OCI-LY3 (cell line): ENCODE measurements around the gene FRMD3.

ENCODE experiments used
- H2AFZ ChIP-seq: fragments of 200-600, 300-600 bp; shearing (Covaris generic); 2 replicates; pipeline ENCODE4 v1.6.0; 2014; ENCODE audit warnings: antibody characterized with exemption, low read depth, low read length
- H3K27ac ChIP-seq: fragments of 200-600, 300-600 bp; sonication (generic); 2 replicates; pipeline ENCODE4 v1.5.1; 2014; ENCODE audit warnings: mild to moderate bottlenecking, low read length, moderate library complexity, mixed read lengths
- H3K27me3 ChIP-seq: fragments of 200-600, 300-600 bp; sonication (generic); 2 replicates; pipeline ENCODE4 v1.6.1; 2014; ENCODE audit warnings: low read depth, low read length, mixed read lengths
- H3K36me3 ChIP-seq: fragments of 200-600, 300-600 bp; sonication (generic); replicated peaks from 2 replicates; pipeline ENCODE3; 2014; ENCODE audit warnings: low read depth, low read length, mixed read lengths
- H3K4me1 ChIP-seq: fragments of 300-600, 200-600 bp; sonication (generic); 2 replicates; pipeline ENCODE4 v1.6.1; 2014; ENCODE audit warnings: low read length, mixed read lengths
- H3K4me2 ChIP-seq: fragments of 200-600, 300-600 bp; sonication (generic); 2 replicates; pipeline ENCODE4 v1.6.1; 2014; ENCODE audit warnings: low read length, mixed read lengths
- H3K4me3 ChIP-seq: fragments of 300-600, 200-600 bp; sonication (generic); 2 replicates; pipeline ENCODE4 v1.5.1; 2014; ENCODE audit warnings: antibody characterized with exemption, mild to moderate bottlenecking, low read length, moderate library complexity
- H3K79me2 ChIP-seq: fragments of 300-600, 200-600 bp; shearing (Covaris generic); 2 replicates; pipeline ENCODE4 v1.6.1; 2014; ENCODE audit warnings: mild to moderate bottlenecking, low read length, mixed read lengths
- H3K9ac ChIP-seq: fragments of 300-600, 200-600 bp; shearing (Covaris generic); 2 replicates; pipeline ENCODE4 v1.6.0; 2014; ENCODE audit warnings: mild to moderate bottlenecking, low read length, moderate library complexity
- H3K9me3 ChIP-seq: fragments of 200-600, 300-600 bp; shearing (Covaris generic); 2 replicates; pipeline ENCODE4 v1.6.1; 2014; ENCODE audit warnings: low read length, mixed read lengths; ENCODE audit not compliant: insufficient read depth
- H4K20me1 ChIP-seq: fragments of 200-600, 300-600 bp; sonication (generic); 2 replicates; pipeline ENCODE4 v1.6.1; 2016; ENCODE audit warnings: low read length, mixed read lengths; ENCODE audit not compliant: insufficient read depth
- CTCF ChIP-seq: fragments of 200-600, 300-600 bp; sonication (generic); IDR thresholded peaks from 2 replicates; pipeline ENCODE4 v1.5.1; 2014; ENCODE audit warnings: antibody characterized with exemption, low read length, low read depth
- EZH2phosphoT487 ChIP-seq: fragments of 200-600 bp; shearing (Covaris generic); IDR thresholded peaks from 2 replicates; pipeline ENCODE4 v1.6.1; 2018; ENCODE audit warnings: antibody characterized with exemption, mixed run types, low read depth

FRMD3 gene

GRCh38 chr9:83477571-83477970, 60.6 kb downstream of the FRMD3 start:
- Histone ChIP-seq H3K79me2 (peaks cover 7% of the 10 kb centered on the region), H3K9me3 (peaks cover 3% of the 10 kb centered on the region; the same call in 1 of the 2 replicates), H3K4me1 (peaks cover 39% of the 10 kb centered on the region), H3K36me3 (peaks cover 10% of the 10 kb centered on the region), H4K20me1 (no peaks in the 10 kb centered on the region), H2AFZ (0 out of 2 replicates have a peak overlapping the region, but pooled peaks have one; percentile 37), H3K4me2 (peak overlapping the region; percentile 49), H3K27ac (peak overlapping the region; percentile 73), H3K4me3 (0 out of 2 replicates have a peak overlapping the region, but pooled peaks have one; percentile 1), H3K9ac (no peak overlapping the region), H3K27me3 (no peaks in the 10 kb centered on the region)
- TF ChIP-seq CTCF (no peak), EZH2phosphoT487 (no peak)

GRCh38 chr9:83477120-83477519, 61.1 kb downstream of the FRMD3 start:
- peaks cover 44% of the 10 kb centered on the region for H3K4me1 ChIP-seq
- TF ChIP-seq EZH2phosphoT487 (no peak), CTCF (no peak)
- no peak overlapping the region for H3K9ac ChIP-seq
- peaks cover 11% of the 10 kb centered on the region for H3K79me2 ChIP-seq
- H4K20me1 ChIP-seq, result no peaks in the 10 kb centered on the region
- H3K27me3 ChIP-seq, result no peaks in the 10 kb centered on the region
- H2AFZ ChIP-seq, result peak overlapping the region; percentile 37; the same call in 1 of the 2 replicates
- peaks cover 3% of the 10 kb centered on the region; the same call in 1 of the 2 replicates for H3K9me3 ChIP-seq
- 0 out of 2 replicates have a peak overlapping the region, but pooled peaks have one; percentile 1 for H3K4me3 ChIP-seq
- H3K4me2 ChIP-seq, result peak overlapping the region; percentile 49
- H3K36me3 ChIP-seq, result peaks cover 10% of the 10 kb centered on the region
- peak overlapping the region; percentile 73 for H3K27ac ChIP-seq

GRCh38 chr9:83476513-83476912, 61.7 kb downstream of the FRMD3 start:
- TF ChIP-seq CTCF, result no peak
- TF ChIP-seq EZH2phosphoT487, result no peak
- H3K27ac ChIP-seq, result peak overlapping the region; percentile 73
- no peaks in the 10 kb centered on the region for H3K27me3 ChIP-seq
- no peak overlapping the region for H2AFZ ChIP-seq
- peaks cover 3% of the 10 kb centered on the region; the same call in 1 of the 2 replicates for H3K9me3 ChIP-seq
- no peak overlapping the region for H3K9ac ChIP-seq
- peaks cover 10% of the 10 kb centered on the region for H3K36me3 ChIP-seq
- no peak overlapping the region for H3K4me3 ChIP-seq
- no peaks in the 10 kb centered on the region for H4K20me1 ChIP-seq
- H3K79me2 ChIP-seq, result peaks cover 17% of the 10 kb centered on the region
- H3K4me2 ChIP-seq, result peak overlapping the region; percentile 49
- peaks cover 50% of the 10 kb centered on the region for H3K4me1 ChIP-seq

GRCh38 chr9:83475741-83476140, 62.5 kb downstream of the FRMD3 start:
- Histone ChIP-seq H3K9me3 (peaks cover 3% of the 10 kb centered on the region; the same call in 1 of the 2 replicates), H4K20me1 (no peaks in the 10 kb centered on the region), H3K4me3 (no peak overlapping the region), H3K36me3 (peaks cover 10% of the 10 kb centered on the region), H3K4me2 (no peak overlapping the region), H2AFZ (no peak overlapping the region), H3K27me3 (no peaks in the 10 kb centered on the region), H3K4me1 (peaks cover 57% of the 10 kb centered on the region), H3K79me2 (peaks cover 25% of the 10 kb centered on the region), H3K9ac (no peak overlapping the region), H3K27ac (no peak overlapping the region)
- TF ChIP-seq CTCF, result no peak
- TF ChIP-seq EZH2phosphoT487, result no peak
